Mucosa of rectum (tissue), 2 donors: ENCODE measurements around the gene INPP5F.

Experiments used
- H3K27ac ChIP-seq, 2 donors: one replicate each; pipeline ENCODE4 v1.7.0; 2013; ENCODE audit warnings: inconsistent platforms in 2 of 2, low read depth in 2 of 2, low read length in 2 of 2
- H3K27me3 ChIP-seq, 2 donors: one replicate each; pipeline ENCODE4 v1.7.0; 2013; ENCODE audit warnings: low read length in 2 of 2; ENCODE audit not compliant: control insufficient read depth in 2 of 2, insufficient read depth in 2 of 2
- H3K36me3 ChIP-seq, 2 donors: one replicate each; pipeline ENCODE4 v1.7.0; 2013; ENCODE audit warnings: low read length in 2 of 2; ENCODE audit not compliant: control insufficient read depth in 2 of 2, insufficient read depth in 2 of 2
- H3K4me1 ChIP-seq, 2 donors: one replicate each; pipeline ENCODE4 v1.7.0; 2013; ENCODE audit warnings: low read length in 2 of 2, mild to moderate bottlenecking in 1 of 2; ENCODE audit not compliant: control insufficient read depth in 2 of 2, insufficient read depth in 2 of 2
- H3K4me3 ChIP-seq, 2 donors: one replicate each; pipeline ENCODE4 v1.7.0; 2013; ENCODE audit warnings: low read length in 2 of 2
- H3K9ac ChIP-seq, 2 donors: one replicate each; pipeline ENCODE4 v1.7.0; 2013; ENCODE audit warnings: low read length in 2 of 2, low read depth in 1 of 2, mild to moderate bottlenecking in 1 of 2
- H3K9me3 ChIP-seq, 2 donors: one replicate each; pipeline ENCODE4 v1.7.0; 2013; ENCODE audit warnings: low read length in 2 of 2; ENCODE audit not compliant: control insufficient read depth in 2 of 2
- donor health status: healthy.
- donor health status: Normal muscosa, but diverticular disease.

The INPP5F gene

GRCh38 chr10:119726676-119727261 lies 919 bp downstream of the INPP5F start:
- no peaks in the 10 kb centered on the region for H3K27me3 ChIP-seq
- no peaks in the 10 kb centered on the region for H3K9me3 ChIP-seq
- H3K36me3 ChIP-seq, result no peaks in the 10 kb centered on the region
- H3K4me1 ChIP-seq, result peaks cover 10% of the 10 kb centered on the region in 2 donors
- peak overlapping the region; percentile 89 to 92 for H3K27ac ChIP-seq
- peak overlapping the region; percentile 74 to 76 for H3K9ac ChIP-seq
- H3K4me3 ChIP-seq, result peak overlapping the region; percentile 86 to 92

DNA sequence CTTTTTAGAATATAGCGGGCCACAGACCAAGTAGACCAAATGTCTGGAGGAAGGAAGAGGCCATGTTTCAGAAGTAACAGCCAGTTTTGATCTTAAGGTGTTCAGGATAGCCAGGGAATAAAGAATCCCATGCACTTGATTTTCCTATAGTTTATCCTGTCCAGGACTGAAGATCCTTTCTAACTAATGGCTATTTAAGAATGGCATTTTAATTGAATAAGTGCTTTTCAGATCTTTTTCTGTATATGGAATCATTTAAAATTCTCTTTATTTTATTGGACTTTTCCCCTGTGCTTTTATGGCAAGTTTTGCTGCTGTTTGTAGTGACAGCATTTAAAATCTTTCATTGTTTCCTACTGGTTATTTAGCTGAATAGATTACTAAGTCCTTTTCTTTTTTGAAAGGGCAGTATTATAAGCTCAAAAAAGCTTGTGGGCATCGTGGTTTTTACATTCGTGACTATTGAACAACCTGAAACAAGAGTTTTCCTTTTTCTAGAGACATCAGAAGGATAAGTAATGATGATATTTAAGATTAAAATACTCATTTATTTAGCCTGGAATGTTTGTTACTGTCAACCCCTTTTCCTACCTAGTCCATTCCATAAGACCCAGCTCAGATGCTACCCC lies 2.4 kb downstream of the INPP5F start:
- H3K4me1 ChIP-seq, result peaks cover 10% of the 10 kb centered on the region in 2 donors
- no peak overlapping the region for H3K4me3 ChIP-seq
- no peaks in the 10 kb centered on the region for H3K27me3 ChIP-seq
- no peak overlapping the region for H3K9ac ChIP-seq
- H3K9me3 ChIP-seq, result no peaks in the 10 kb centered on the region
- H3K36me3 ChIP-seq, result no peaks in the 10 kb centered on the region
- H3K27ac ChIP-seq, result no peak overlapping the region

DNA sequence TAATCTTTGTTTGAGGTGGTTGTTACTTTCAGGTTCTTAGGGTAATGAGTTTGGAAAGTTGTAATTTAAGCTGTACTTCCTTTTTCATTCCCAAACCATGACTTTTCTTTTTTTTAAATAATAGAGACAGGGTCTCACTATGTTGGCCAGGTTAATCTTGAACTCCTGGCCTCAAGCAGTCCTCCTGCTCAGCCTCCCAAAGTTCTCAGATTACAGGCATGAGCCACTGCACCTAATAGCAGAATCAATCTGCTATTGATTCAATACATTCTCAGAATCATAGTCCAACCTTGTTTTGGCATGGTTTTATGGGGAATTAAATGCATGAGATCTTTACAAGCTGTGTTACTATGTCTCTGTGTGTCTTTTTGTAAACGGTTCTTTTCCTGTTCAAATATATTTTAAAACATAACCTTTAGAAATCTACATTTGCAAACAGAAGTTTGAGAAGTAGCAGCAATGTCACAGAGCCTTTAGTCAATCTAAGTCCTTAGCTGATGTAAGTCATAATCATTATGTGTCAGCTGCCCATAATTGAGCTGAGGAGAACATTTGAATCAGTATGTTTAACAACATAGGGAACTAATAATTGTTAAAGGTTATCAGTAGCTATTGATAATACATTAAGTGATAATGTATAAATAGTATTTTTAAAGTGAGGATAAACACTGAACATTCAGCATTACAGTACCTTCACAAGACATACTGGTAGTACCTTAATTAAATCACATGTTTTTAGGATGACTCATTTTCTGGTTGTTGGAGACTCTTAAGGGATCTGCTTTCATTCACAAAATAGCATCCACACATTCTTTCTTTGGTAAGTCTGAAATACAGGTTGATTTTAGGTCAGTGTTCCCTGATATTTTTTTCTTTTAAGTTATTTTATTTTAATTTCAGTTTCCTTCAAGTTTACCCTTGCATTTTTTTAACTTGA lies 8.8 kb downstream of the INPP5F start:
- Histone ChIP-seq H3K9me3 (no peaks in the 10 kb centered on the region), H3K9ac (no peak overlapping the region), H3K27me3 (no peaks in the 10 kb centered on the region), H3K36me3 (no peaks in the 10 kb centered on the region), H3K27ac (no peak overlapping the region), H3K4me3 (no peak overlapping the region), H3K4me1 (peaks cover 2 to 8% of the 10 kb centered on the region in 2 donors)

GRCh38 chr10:119735451-119735850 lies 9.6 kb downstream of the INPP5F start:
- Histone ChIP-seq H3K9ac (no peak overlapping the region), H3K4me1 (peaks cover 2 to 8% of the 10 kb centered on the region in 2 donors), H3K9me3 (no peaks in the 10 kb centered on the region), H3K27me3 (no peaks in the 10 kb centered on the region), H3K36me3 (no peaks in the 10 kb centered on the region), H3K27ac (no peak overlapping the region), H3K4me3 (no peak overlapping the region)

- no peak overlapping the region for H3K4me3 ChIP-seq
- peaks cover 2 to 8% of the 10 kb centered on the region in 2 donors for H3K4me1 ChIP-seq
- no peak overlapping the region for H3K27ac ChIP-seq
- H3K9me3 ChIP-seq, result no peaks in the 10 kb centered on the region
- H3K36me3 ChIP-seq, result no peaks in the 10 kb centered on the region
- no peaks in the 10 kb centered on the region for H3K27me3 ChIP-seq
- H3K9ac ChIP-seq, result no peak overlapping the region
These were observed 10.4 kb downstream of the INPP5F start for GRCh38 chr10:119736220-119736619.

DNA sequence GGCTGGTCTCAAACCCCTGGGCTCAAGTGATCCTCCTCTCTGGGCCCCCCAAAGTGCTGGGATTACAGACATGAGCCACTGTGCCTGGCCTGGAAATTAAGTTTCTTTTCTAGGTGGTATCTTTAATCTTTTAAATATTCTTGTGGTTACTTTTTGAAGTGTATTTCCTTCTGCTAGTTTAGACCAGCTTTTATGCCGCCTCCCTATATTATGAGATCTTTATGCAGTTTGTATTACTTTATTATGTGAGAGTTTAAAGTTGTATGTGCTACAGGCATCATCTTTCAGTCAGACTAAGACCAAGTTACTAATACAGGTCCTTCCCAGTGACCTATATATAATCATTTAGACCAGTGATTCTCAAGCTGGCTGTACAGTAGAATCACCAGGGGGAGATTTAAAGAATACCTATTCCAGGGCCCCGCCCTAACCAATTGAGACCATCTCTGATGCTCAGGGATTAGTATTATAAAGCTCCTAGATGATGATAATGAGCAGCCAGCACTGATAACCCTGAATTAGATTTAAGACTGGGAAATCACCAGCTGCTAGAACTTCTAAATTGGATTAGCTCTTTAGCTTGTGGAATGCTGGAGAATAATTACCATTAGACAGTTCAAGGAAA lies 11.3 kb downstream of the INPP5F start:
- H3K27ac ChIP-seq, result peak overlapping the region in 1 of 2 donors; percentile 74
- H3K9me3 ChIP-seq, result no peaks in the 10 kb centered on the region
- H3K27me3 ChIP-seq, result no peaks in the 10 kb centered on the region
- H3K36me3 ChIP-seq, result no peaks in the 10 kb centered on the region
- H3K4me3 ChIP-seq, result no peak overlapping the region
- H3K9ac ChIP-seq, result no peak overlapping the region
- peaks cover 2 to 8% of the 10 kb centered on the region in 2 donors for H3K4me1 ChIP-seq

DNA sequence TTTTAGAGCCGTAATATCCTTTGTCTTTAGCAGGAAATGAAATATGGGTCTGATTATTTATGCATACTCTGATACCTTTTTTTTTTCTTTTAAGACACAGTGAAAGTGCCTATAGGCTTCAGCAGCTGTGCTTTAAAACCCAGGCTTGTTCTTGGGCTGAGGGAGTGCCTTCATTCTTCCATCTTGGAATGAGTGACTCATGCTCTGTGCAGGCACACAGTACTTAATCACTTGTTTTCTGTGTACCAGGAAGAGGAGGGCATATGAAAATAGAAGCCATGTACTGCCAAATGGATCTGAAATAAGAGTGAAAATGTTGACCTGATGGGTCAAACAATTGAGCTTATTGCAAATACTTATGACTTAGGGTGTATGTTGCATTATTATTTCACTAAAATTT lies 12.0 kb downstream of the INPP5F start:
- no peaks in the 10 kb centered on the region for H3K27me3 ChIP-seq
- peaks cover 2 to 8% of the 10 kb centered on the region in 2 donors for H3K4me1 ChIP-seq
- H3K36me3 ChIP-seq, result no peaks in the 10 kb centered on the region
- H3K9ac ChIP-seq, result peak overlapping the region in 1 of 2 donors; percentile 24
- H3K9me3 ChIP-seq, result no peaks in the 10 kb centered on the region
- H3K27ac ChIP-seq, result peak overlapping the region; percentile 20 to 74
- peak overlapping the region; percentile 2 to 15 for H3K4me3 ChIP-seq

DNA sequence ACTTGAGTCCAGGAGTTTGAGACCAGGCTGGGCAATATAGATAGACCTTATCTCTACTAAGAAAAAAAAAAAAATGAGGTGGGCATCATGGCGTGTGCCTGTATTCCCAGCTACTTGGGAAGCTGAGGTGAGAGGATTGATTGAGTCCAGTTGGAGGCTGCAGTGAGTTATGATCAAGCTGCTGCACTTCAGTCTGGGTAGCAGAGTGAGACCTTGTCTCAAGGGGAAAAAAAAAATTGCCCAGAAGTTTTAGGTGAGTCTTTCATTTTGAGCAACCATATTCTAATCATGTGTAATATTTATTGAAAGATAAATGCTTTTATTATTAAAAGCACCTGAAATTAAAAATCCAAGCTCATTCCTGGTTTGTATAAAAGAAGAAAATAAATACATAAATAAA lies 13.1 kb downstream of the INPP5F start:
- H3K9me3 ChIP-seq, result no peaks in the 10 kb centered on the region
- no peaks in the 10 kb centered on the region for H3K27me3 ChIP-seq
- H3K27ac ChIP-seq, result no peak overlapping the region
- no peak overlapping the region for H3K4me3 ChIP-seq
- H3K36me3 ChIP-seq, result no peaks in the 10 kb centered on the region
- H3K4me1 ChIP-seq, result peaks cover 2 to 14% of the 10 kb centered on the region in 2 donors
- H3K9ac ChIP-seq, result no peak overlapping the region

DNA sequence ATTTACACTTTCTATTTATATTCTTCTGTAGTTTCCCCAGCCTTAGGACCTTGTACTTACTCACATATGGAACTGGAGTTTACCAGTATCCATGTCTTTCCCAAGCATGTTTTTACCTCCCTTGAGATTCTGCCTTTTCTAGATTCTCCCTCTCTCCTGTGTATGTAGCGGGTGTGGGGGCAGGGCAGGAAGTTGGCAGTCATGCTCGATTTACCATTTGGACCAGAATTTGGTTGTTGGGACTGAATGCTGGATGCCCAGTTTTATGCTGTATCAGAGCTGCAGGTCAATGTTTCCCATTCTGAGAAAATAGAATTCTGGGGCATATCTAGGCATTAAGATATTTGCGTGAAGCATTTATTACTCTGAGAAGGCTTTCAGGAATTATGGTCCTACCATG lies 14.2 kb downstream of the INPP5F start:
- Histone ChIP-seq H3K27me3 (no peaks in the 10 kb centered on the region), H3K9ac (no peak overlapping the region), H3K36me3 (no peaks in the 10 kb centered on the region), H3K27ac (no peak overlapping the region), H3K4me1 (peaks cover 2 to 14% of the 10 kb centered on the region in 2 donors), H3K4me3 (no peak overlapping the region), H3K9me3 (no peaks in the 10 kb centered on the region)
